HepG2 (cell line): ENCODE measurements around the gene FAM83C. TPM values are rescaled to one million over a fixed set of nuclear protein-coding genes. Genes with fewer than 3 reads are reported as not detected.
A peak's percentile ranks its signal among the peaks of the same experiment; 100 is the strongest.

Experiments used
- CC2D1A ChIP-seq: sonication (generic); formaldehyde crosslinking; IDR thresholded peaks from 2 replicates; pipeline ENCODE4 v1.8.1; 2023; ENCODE audit warnings: mild to moderate bottlenecking, missing genetic modification reagents
- FOXC1 ChIP-seq: sonication (generic); formaldehyde crosslinking; IDR thresholded peaks from 2 replicates; pipeline ENCODE4 v1.8.0; 2022; ENCODE audit warnings: mild to moderate bottlenecking, missing genetic modification reagents, borderline replicate concordance
- MAZ ChIP-seq, 2 experiments: sonication (generic) in 1 of 2; formaldehyde crosslinking in 1 of 2; IDR thresholded peaks; 2 replicates each; pipeline versions ENCODE4 v1.5.0 to v1.6.1; 2012 to 2020; ENCODE audit warnings: low read depth in 2 of 2, mild to moderate bottlenecking in 2 of 2, borderline replicate concordance in 1 of 2, improper control_type of control experiment in 1 of 2, low read length in 1 of 2, missing genetic modification reagents in 1 of 2, moderate library complexity in 1 of 2
- NFYB ChIP-seq: sonication (generic); formaldehyde crosslinking; IDR thresholded peaks from 2 replicates; pipeline ENCODE4 v1.4.0; 2020; ENCODE audit warnings: missing genetic modification reagents
- NRL ChIP-seq: sonication (generic); formaldehyde crosslinking; IDR thresholded peaks from 2 replicates; pipeline ENCODE4 v1.5.0; 2020; ENCODE audit warnings: missing genetic modification reagents, mild to moderate bottlenecking, moderate library complexity, borderline replicate concordance
- PHF20 ChIP-seq: sonication (generic); formaldehyde crosslinking; IDR thresholded peaks from 2 replicates; pipeline ENCODE4 v1.5.0; 2020; ENCODE audit warnings: mild to moderate bottlenecking, missing genetic modification reagents
- PHF5A ChIP-seq: IDR thresholded peaks from one replicate; pipeline ENCODE4 v1.6.1; 2018; ENCODE audit warnings: low read depth, missing genetic modification reagents; ENCODE audit not compliant: unreplicated experiment
- ZNF143 ChIP-seq: sonication (generic); formaldehyde crosslinking; IDR thresholded peaks from 2 replicates; pipeline ENCODE4 v1.4.0; 2020; ENCODE audit warnings: missing genetic modification reagents
- ZNF256 ChIP-seq: sonication (generic); formaldehyde crosslinking; conservative IDR thresholded peaks from 2 replicates; pipeline ENCODE4 v1.4.0; 2020; ENCODE audit warnings: missing genetic modification reagents
- ZNF292 ChIP-seq: sonication (generic); formaldehyde crosslinking; IDR thresholded peaks from 2 replicates; pipeline ENCODE4 v1.8.1; 2022; ENCODE audit warnings: mild to moderate bottlenecking, low read depth, missing genetic modification reagents, borderline replicate concordance
- ZNF337 ChIP-seq: sonication (generic); formaldehyde crosslinking; IDR thresholded peaks from 2 replicates; pipeline ENCODE4 v1.5.1; 2020; ENCODE audit warnings: missing genetic modification reagents, low read depth, mild to moderate bottlenecking, borderline replicate concordance
- ZNF431 ChIP-seq: sonication (generic); formaldehyde crosslinking; IDR thresholded peaks from 2 replicates; pipeline ENCODE4 v1.9.0; 2022; ENCODE audit warnings: missing genetic modification reagents, low read depth, mild to moderate bottlenecking, borderline replicate concordance
- ZNF510 ChIP-seq: sonication (generic); formaldehyde crosslinking; IDR thresholded peaks from 2 replicates; pipeline ENCODE4 v1.4.0; 2020; ENCODE audit warnings: low read depth, mild to moderate bottlenecking, missing genetic modification reagents
- ZNF552 ChIP-seq: sonication (generic); formaldehyde crosslinking; IDR thresholded peaks from 2 replicates; pipeline ENCODE4 v1.9.0; 2022; ENCODE audit warnings: missing genetic modification reagents, mild to moderate bottlenecking, borderline replicate concordance
- ZNF652 ChIP-seq: IDR thresholded peaks from 2 replicates; pipeline ENCODE4 v1.6.1; 2016; ENCODE audit warnings: low read depth, borderline replicate concordance
- ZNF75D ChIP-seq: sonication (generic); formaldehyde crosslinking; IDR thresholded peaks from 2 replicates; pipeline ENCODE4 v1.8.1; 2023; ENCODE audit warnings: missing genetic modification reagents, mild to moderate bottlenecking, borderline replicate concordance
- ZNF790 ChIP-seq: sonication (generic); formaldehyde crosslinking; IDR thresholded peaks from 2 replicates; pipeline ENCODE4 v1.8.0; 2022; ENCODE audit warnings: missing genetic modification reagents, mild to moderate bottlenecking, borderline replicate concordance
- ZNF816 ChIP-seq: sonication (generic); formaldehyde crosslinking; IDR thresholded peaks from 2 replicates; pipeline ENCODE4 v1.8.0; 2022; ENCODE audit warnings: missing genetic modification reagents, mild to moderate bottlenecking, borderline replicate concordance
- polyA plus RNA-seq, 8 experiments: library from polyadenylated mRNA; depleted of rRNA in 3 of 8; stranded (reverse) in 7 of 8; unstranded in 1 of 8; fragments of >200 nt; fragmentation: Illumina TruSeq in 4 of 8; extraction: Trizol in 4 of 8; gene quantifications; 2 replicates each; pipeline versions ENCODE4 v1.2.1 to v1.2.3, GENCODE V29; 2011 to 2016; ENCODE audit warnings: low read depth in 4 of 8, missing spikeins in 1 of 8, mixed read lengths in 1 of 8; ENCODE audit not compliant: insufficient read depth in 1 of 8
- total RNA-seq, 5 experiments: library from RNA; depleted of rRNA; stranded (reverse); fragments of >200 nt; fragmentation: Illumina TruSeq; extraction: Trizol; gene quantifications; 2 replicates each; pipeline ENCODE4 v1.2.3, GENCODE V29; 2016; ENCODE audit warnings: low read depth in 1 of 5
- TF ChIP-seq, protein P1 (sequence below): sonication (generic); formaldehyde crosslinking; IDR thresholded peaks from 2 replicates; pipeline ENCODE4 v1.5.0; 2020; ENCODE audit warnings: missing genetic modification reagents, mild to moderate bottlenecking, borderline replicate concordance
- TF ChIP-seq, protein P2 (sequence below): sonication (generic); formaldehyde crosslinking; IDR thresholded peaks from 2 replicates; pipeline ENCODE4 v1.5.0; 2020; ENCODE audit warnings: mild to moderate bottlenecking, missing genetic modification reagents
- TF ChIP-seq, protein P3 (sequence below): sonication (generic); formaldehyde crosslinking; IDR thresholded peaks from 2 replicates; pipeline ENCODE4 v1.8.0; 2022; ENCODE audit warnings: mild to moderate bottlenecking, missing genetic modification reagents, borderline replicate concordance
- TF ChIP-seq, protein P4 (sequence below): sonication (generic); formaldehyde crosslinking; IDR thresholded peaks from 2 replicates; pipeline ENCODE4 v1.4.0; 2020; ENCODE audit warnings: missing genetic modification reagents

FAM83C gene
- total and polyA plus RNA-seq, 2 of the 13 experiments (the other 11 are each of a cell fraction or from before 2014, with no cell fraction given), result 0.04 TPM; not detected in 1

- TF ChIP-seq PHF20 (CRISPR knock-in tag), result no peak
- TF ChIP-seq CC2D1A, result no peak
- peak; percentile 98 for TF ChIP-seq ZNF292
- TF ChIP-seq MAZ (IDR thresholded peaks at IDR 0.05; ENCODE audit: borderline replicate concordance, low read depth, low read length), result peak; percentile 64; the same call in 1 of the 2 replicates
- peak; percentile 66; the same call in 1 of the 2 replicates for TF ChIP-seq MAZ (CRISPR knock-in tag; IDR thresholded peaks at IDR 0.05; ENCODE audit: low read depth)
- TF ChIP-seq, protein P1, sequence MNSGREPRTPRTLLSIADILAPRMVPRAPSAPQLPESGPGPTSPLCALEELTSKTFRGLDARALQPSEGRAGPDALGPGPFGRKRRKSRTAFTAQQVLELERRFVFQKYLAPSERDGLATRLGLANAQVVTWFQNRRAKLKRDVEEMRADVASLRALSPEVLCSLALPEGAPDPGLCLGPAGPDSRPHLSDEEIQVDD (CRISPR knock-in tag), result no peak
- 0 out of 2 replicates have a peak, but pooled peaks have one; percentile 33 for TF ChIP-seq FOXC1
- TF ChIP-seq ZNF143 (CRISPR knock-in tag), result peak; percentile 51; the same call in 1 of the 2 replicates
- TF ChIP-seq, protein P2, sequence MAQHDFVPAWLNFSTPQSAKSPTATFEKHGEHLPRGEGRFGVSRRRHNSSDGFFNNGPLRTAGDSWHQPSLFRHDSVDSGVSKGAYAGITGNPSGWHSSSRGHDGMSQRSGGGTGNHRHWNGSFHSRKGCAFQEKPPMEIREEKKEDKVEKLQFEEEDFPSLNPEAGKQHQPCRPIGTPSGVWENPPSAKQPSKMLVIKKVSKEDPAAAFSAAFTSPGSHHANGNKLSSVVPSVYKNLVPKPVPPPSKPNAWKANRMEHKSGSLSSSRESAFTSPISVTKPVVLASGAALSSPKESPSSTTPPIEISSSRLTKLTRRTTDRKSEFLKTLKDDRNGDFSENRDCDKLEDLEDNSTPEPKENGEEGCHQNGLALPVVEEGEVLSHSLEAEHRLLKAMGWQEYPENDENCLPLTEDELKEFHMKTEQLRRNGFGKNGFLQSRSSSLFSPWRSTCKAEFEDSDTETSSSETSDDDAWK (CRISPR knock-in tag), result no peak
- TF ChIP-seq ZNF790 (CRISPR knock-in tag), result no peak
- TF ChIP-seq ZNF337 (CRISPR knock-in tag), result peak; percentile 95; the same call in 1 of the 2 replicates
- TF ChIP-seq, protein P3, sequence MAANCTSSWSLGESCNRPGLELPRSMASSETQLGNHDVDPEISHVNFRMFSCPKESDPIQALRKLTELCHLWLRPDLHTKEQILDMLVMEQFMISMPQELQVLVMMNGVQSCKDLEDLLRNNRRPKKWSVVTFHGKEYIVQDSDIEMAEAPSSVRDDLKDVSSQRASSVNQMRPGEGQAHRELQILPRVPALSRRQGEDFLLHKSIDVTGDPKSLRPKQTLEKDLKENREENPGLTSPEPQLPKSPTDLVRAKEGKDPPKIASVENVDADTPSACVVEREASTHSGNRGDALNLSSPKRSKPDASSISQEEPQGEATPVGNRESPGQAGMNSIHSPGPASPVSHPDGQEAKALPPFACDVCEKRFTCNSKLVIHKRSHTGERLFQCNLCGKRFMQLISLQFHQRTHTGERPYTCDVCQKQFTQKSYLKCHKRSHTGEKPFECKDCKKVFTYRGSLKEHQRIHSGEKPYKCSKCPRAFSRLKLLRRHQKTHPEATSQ (CRISPR knock-in tag), result peak; percentile 89; the same call in 1 of the 2 replicates
- no peak for TF ChIP-seq NRL
- peak; percentile 92 for TF ChIP-seq ZNF652
- 0 out of 2 replicates have a peak, but pooled peaks have one; percentile 19 for TF ChIP-seq ZNF256 (CRISPR knock-in tag)
- 0 out of 2 replicates have a peak, but pooled peaks have one; percentile 89 for TF ChIP-seq ZNF431 (CRISPR knock-in tag)
- peak; percentile 92; the same call in 1 of the 2 replicates for TF ChIP-seq ZNF816
- peak; percentile 10; the same call in 1 of the 2 replicates for TF ChIP-seq NFYB
- TF ChIP-seq, protein P4, sequence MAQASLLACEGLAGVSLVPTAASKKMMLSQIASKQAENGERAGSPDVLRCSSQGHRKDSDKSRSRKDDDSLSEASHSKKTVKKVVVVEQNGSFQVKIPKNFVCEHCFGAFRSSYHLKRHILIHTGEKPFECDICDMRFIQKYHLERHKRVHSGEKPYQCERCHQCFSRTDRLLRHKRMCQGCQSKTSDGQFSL (CRISPR knock-in tag), result 0 out of 2 replicates have a peak, but pooled peaks have one; percentile 11
- peak; percentile 97 for TF ChIP-seq PHF5A (CRISPR knock-in tag)
- TF ChIP-seq ZNF510, result peak; percentile 90
- no peak; the same call in 1 of the 2 replicates for TF ChIP-seq ZNF552 (CRISPR knock-in tag)
- TF ChIP-seq ZNF75D (CRISPR knock-in tag), result no peak
Measured at GRCh38 chr20:35327074-35327976, 35.1 kb upstream of the FAM83C start (continued).
